Activated T-cell treated with anti-CD3 and anti-CD28 coated beads, Interleukin-2, amount 50 U/mL, for 24 hours (primary cell): ENCODE data around the gene KIF1A.

Source experiments
- DNase-seq: peaks from one replicate; pipeline ENCODE4 v3.0.0-alpha.2; 2020
- H3K27ac Mint-ChIP-seq: 2 replicates; pipeline ENCODE4 v1.8.0; 2020; ENCODE audit warnings: mild to moderate bottlenecking, mixed read lengths
- H3K27me3 Mint-ChIP-seq: 2 replicates; pipeline ENCODE4 v1.8.0; 2020; ENCODE audit warnings: mixed read lengths
- H3K36me3 Mint-ChIP-seq: 2 replicates; pipeline ENCODE4 v1.8.0; 2020; ENCODE audit warnings: low read depth, mixed read lengths
- H3K4me1 Mint-ChIP-seq: 2 replicates; pipeline ENCODE4 v1.8.0; 2020; ENCODE audit warnings: low read depth, mixed read lengths
- H3K4me3 Mint-ChIP-seq: 2 replicates; pipeline ENCODE4 v1.8.0; 2020; ENCODE audit warnings: mild to moderate bottlenecking, moderate library complexity, mixed read lengths
- H3K9me3 Mint-ChIP-seq: 2 replicates; pipeline ENCODE4 v1.8.0; 2020; ENCODE audit warnings: mixed read lengths

KIF1A gene

GRCh38 chr2:240819858-240820606, at the start of gene KIF1A:
TSS of gene KIF1A (minus strand) at chr2:240820219. CDS start at chr2:240797752, 22,467 bp downstream.
- peaks cover 65% of the 10 kb centered on the region for H3K27me3 Mint-ChIP-seq

GRCh38 chr2:240869109-240869955, 49.3 kb upstream of the KIF1A start:
- Mint-ChIP-seq H3K27me3 (no peaks in the 10 kb centered on the region), H3K36me3 (no peaks in the 10 kb centered on the region), H3K4me3 (no peak overlapping the region), H3K27ac (no peak overlapping the region), H3K4me1 (no peaks in the 10 kb centered on the region), H3K9me3 (no peaks in the 10 kb centered on the region)
- no peak for DNase-seq

More at GRCh38 chr2:240819858-240820606, at the start of gene KIF1A:
- H3K9me3 Mint-ChIP-seq: no peaks in the 10 kb centered on the region
- DNase-seq: peak; percentile 46
- H3K4me3 Mint-ChIP-seq: peak within 1 kb of the TSS; percentile 60
- H3K4me1 Mint-ChIP-seq: peaks cover 9% of the 10 kb centered on the region
- peak within 1 kb of the TSS; percentile 33 for H3K27ac Mint-ChIP-seq
- H3K36me3 Mint-ChIP-seq: no peaks in the 10 kb centered on the region

GRCh38 chr2:240868286-240869108, 48.5 kb upstream of the KIF1A start, which contains the start of gene AGXT:
TSS of gene AGXT (plus strand) at chr2:240868824. CDS start at chr2:240868866, 42 bp downstream.
- Mint-ChIP-seq H3K9me3 (no peaks in the 10 kb centered on the region), H3K27ac (no peak within 1 kb of the TSS), H3K36me3 (no peaks in the 10 kb centered on the region), H3K4me1 (no peaks in the 10 kb centered on the region), H3K4me3 (no peak within 1 kb of the TSS), H3K27me3 (no peaks in the 10 kb centered on the region)
- no peak for DNase-seq

- H3K36me3 Mint-ChIP-seq: no peaks in the 10 kb centered on the region
- no peaks in the 10 kb centered on the region for H3K4me1 Mint-ChIP-seq
- H3K27ac Mint-ChIP-seq: no peak overlapping the region
- H3K27me3 Mint-ChIP-seq: no peaks in the 10 kb centered on the region
- H3K9me3 Mint-ChIP-seq: no peaks in the 10 kb centered on the region
- no peak overlapping the region for H3K4me3 Mint-ChIP-seq
- DNase-seq: no peak
These were observed 45.4 kb upstream of the KIF1A start for GRCh38 chr2:240865391-240865790.

GRCh38 chr2:240864475-240864874, 44.5 kb upstream of the KIF1A start:
- DNase-seq: no peak
- Mint-ChIP-seq H3K4me3 (no peak overlapping the region), H3K27me3 (no peaks in the 10 kb centered on the region), H3K9me3 (no peaks in the 10 kb centered on the region), H3K36me3 (no peaks in the 10 kb centered on the region), H3K27ac (no peak overlapping the region), H3K4me1 (no peaks in the 10 kb centered on the region)

GRCh38 chr2:240861547-240861946, 41.5 kb upstream of the KIF1A start:
- H3K4me3 Mint-ChIP-seq: no peak overlapping the region
- no peak for DNase-seq
- H3K4me1 Mint-ChIP-seq: no peaks in the 10 kb centered on the region

GRCh38 chr2:240858871-240859270, 38.9 kb upstream of the KIF1A start:
- H3K27me3 Mint-ChIP-seq: no peaks in the 10 kb centered on the region
- H3K4me3 Mint-ChIP-seq: no peak overlapping the region
- no peak overlapping the region for H3K27ac Mint-ChIP-seq
- H3K36me3 Mint-ChIP-seq: no peaks in the 10 kb centered on the region
- no peaks in the 10 kb centered on the region for H3K4me1 Mint-ChIP-seq
- DNase-seq: no peak
- H3K9me3 Mint-ChIP-seq: peaks cover 12% of the 10 kb centered on the region

More at GRCh38 chr2:240861547-240861946, 41.5 kb upstream of the KIF1A start:
- Mint-ChIP-seq H3K9me3 (no peaks in the 10 kb centered on the region), H3K36me3 (no peaks in the 10 kb centered on the region), H3K27me3 (no peaks in the 10 kb centered on the region), H3K27ac (no peak overlapping the region)

GRCh38 chr2:240858321-240858720, 38.3 kb upstream of the KIF1A start:
- no peak for DNase-seq
- Mint-ChIP-seq H3K27me3 (no peaks in the 10 kb centered on the region), H3K27ac (no peak overlapping the region), H3K36me3 (no peaks in the 10 kb centered on the region), H3K4me3 (no peak overlapping the region), H3K4me1 (no peaks in the 10 kb centered on the region), H3K9me3 (peaks cover 12% of the 10 kb centered on the region)

- Mint-ChIP-seq H3K36me3 (no peaks in the 10 kb centered on the region), H3K4me1 (no peaks in the 10 kb centered on the region), H3K27ac (no peak overlapping the region), H3K27me3 (no peaks in the 10 kb centered on the region), H3K9me3 (peaks cover 12% of the 10 kb centered on the region), H3K4me3 (no peak overlapping the region)
- no peak for DNase-seq
These were observed 37.3 kb upstream of the KIF1A start for GRCh38 chr2:240857039-240858008.

GRCh38 chr2:240856151-240856980, 36.3 kb upstream of the KIF1A start:
- Mint-ChIP-seq H3K27ac (no peak overlapping the region), H3K27me3 (no peaks in the 10 kb centered on the region), H3K4me1 (no peaks in the 10 kb centered on the region), H3K9me3 (peaks cover 12% of the 10 kb centered on the region), H3K36me3 (no peaks in the 10 kb centered on the region), H3K4me3 (no peak overlapping the region)
- no peak for DNase-seq

GRCh38 chr2:240855670-240856069, 35.7 kb upstream of the KIF1A start:
- no peak overlapping the region for H3K27ac Mint-ChIP-seq
- no peak overlapping the region for H3K4me3 Mint-ChIP-seq
- H3K9me3 Mint-ChIP-seq: peaks cover 12% of the 10 kb centered on the region
- no peak for DNase-seq
- no peaks in the 10 kb centered on the region for H3K4me1 Mint-ChIP-seq
- H3K36me3 Mint-ChIP-seq: no peaks in the 10 kb centered on the region
- H3K27me3 Mint-ChIP-seq: no peaks in the 10 kb centered on the region

- Mint-ChIP-seq H3K4me1 (no peaks in the 10 kb centered on the region), H3K27ac (no peak overlapping the region), H3K27me3 (no peaks in the 10 kb centered on the region), H3K9me3 (peaks cover 12% of the 10 kb centered on the region), H3K36me3 (no peaks in the 10 kb centered on the region), H3K4me3 (no peak overlapping the region)
- no peak for DNase-seq
These were observed 32.8 kb upstream of the KIF1A start for GRCh38 chr2:240852671-240853314.
